Neural progenitor cell (in vitro differentiated cells): Measurements from ENCODE around the gene TENM3.

Experiments
- CTCF ChIP-seq: fragments of 200-600 bp; sonication (generic); IDR thresholded peaks from 2 replicates; pipeline ENCODE4 v1.5.1; 2017; ENCODE audit warnings: antibody characterized with exemption, mild to moderate bottlenecking
- EZH2 ChIP-seq: fragments of 200-600 bp; sonication (generic); IDR thresholded peaks from 2 replicates; pipeline ENCODE4 v1.6.1; 2017; ENCODE audit warnings: antibody characterized with exemption, mild to moderate bottlenecking, moderate library complexity

DNA sequence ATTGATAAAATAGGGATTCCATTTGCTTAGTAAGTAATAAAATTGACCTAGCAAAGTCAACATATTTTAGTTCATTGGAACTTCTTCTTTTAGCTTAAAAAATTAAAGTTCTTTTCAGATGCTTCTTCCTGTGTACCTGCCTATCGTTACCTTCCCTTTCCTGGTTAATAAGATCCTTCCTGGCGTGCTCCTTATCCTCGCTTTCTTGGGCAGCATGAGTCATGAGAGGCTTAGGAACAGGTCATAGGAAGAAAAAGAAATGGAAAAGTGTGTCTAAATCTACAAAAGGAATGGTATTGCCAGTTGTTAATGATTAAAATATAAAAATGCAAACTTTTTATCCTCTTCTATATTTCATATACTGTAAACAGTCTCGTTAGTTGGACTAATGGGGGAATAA lies 503.7 kb downstream of the TENM3 start:
- TF ChIP-seq CTCF (no peak), EZH2 (no peak)
